ENCODE measurements around the gene ODAPH. TPM values are rescaled to one million over a fixed set of nuclear protein-coding genes. Genes with fewer than 3 reads are reported as not detected.
"Not testable (repeated sequence)": the region's sequence is repeated elsewhere in the genome, so short reads cannot be mapped to it uniquely, and the experiment has no call there.

ODAPH gene
- total RNA-seq, result not detected

GRCh38 chr4:75555294-75556164 lies at the start of gene ODAPH:
ODAPH (plus strand) TSS chr4:75556066; CDS start chr4:75556083, 17 bp downstream.
- no peak for TF ChIP-seq CTCF (IDR thresholded peaks at IDR 0.05)
- Mint-ChIP-seq H3K36me3 (ENCODE audit: low read depth) (no peaks in the 10 kb centered on the region), H3K4me3 (no peak within 1 kb of the TSS), H3K27me3 (peaks cover 6% of the 10 kb centered on the region), H3K4me1 (ENCODE audit: low read depth) (peaks cover 5% of the 10 kb centered on the region), H3K9me3 (no peaks in the 10 kb centered on the region), H3K27ac (no peak within 1 kb of the TSS)
- POLR2A ChIA-PET, result no interaction called here
- CTCF ChIA-PET, result interaction anchor here (0.9 to 1.6 kb wide), 4 partner anchors 8 to 684 kb away, joined by 3 to 6 read pairs (median 4); partner anchors contain the start of gene USO1
- DNase-seq, result peak; percentile 54
- peak; percentile 90 for ATAC-seq
- intact Hi-C loops (cut with micrococcal nuclease), result no loop called here

GRCh38 chr4:75509592-75509991 lies 46.3 kb upstream of the ODAPH start:
- Mint-ChIP-seq H3K4me3 (peak overlapping the region; percentile 4), H3K36me3 (ENCODE audit: low read depth) (peaks cover 23% of the 10 kb centered on the region), H3K4me1 (ENCODE audit: low read depth) (peaks cover 29% of the 10 kb centered on the region)
- CTCF ChIA-PET; H3K27ac Mint-ChIP-seq; POLR2A ChIA-PET; H3K27me3 Mint-ChIP-seq; ATAC-seq; intact Hi-C loops (cut with micrococcal nuclease); DNase-seq; H3K9me3 Mint-ChIP-seq: not testable (repeated sequence)

GRCh38 chr4:75511841-75512240 lies 44.0 kb upstream of the ODAPH start:
- TF ChIP-seq CTCF (IDR thresholded peaks at IDR 0.05), result no peak
- CTCF ChIA-PET, result interaction anchor here (1.0 to 2.6 kb wide), 2 partner anchors 198 to 212 kb away, joined by 3 to 8 read pairs; partner anchors contain the start of gene USO1
- Mint-ChIP-seq H3K9me3 (no peaks in the 10 kb centered on the region), H3K27ac (no peak overlapping the region), H3K4me3 (no peak overlapping the region), H3K4me1 (ENCODE audit: low read depth) (peaks cover 42% of the 10 kb centered on the region), H3K27me3 (no peaks in the 10 kb centered on the region), H3K36me3 (ENCODE audit: low read depth) (peaks cover 26% of the 10 kb centered on the region)
- POLR2A ChIA-PET, result no interaction called here
- DNase-seq (no peak), ATAC-seq (no peak)
- intact Hi-C loops (cut with micrococcal nuclease), result no loop called here

- peak overlapping the region; percentile 94 for H3K27ac Mint-ChIP-seq
- ATAC-seq, result no peak
- TF ChIP-seq CTCF (IDR thresholded peaks at IDR 0.05), result no peak
- H3K4me3 Mint-ChIP-seq, result no peak overlapping the region
- CTCF ChIA-PET, result interaction anchor here (1.0 to 2.6 kb wide), 3 partner anchors 9 to 211 kb away, joined by 3 to 8 read pairs (median 3); partner anchors contain the start of gene USO1
- POLR2A ChIA-PET, result interaction anchor here (0.6 to 1.0 kb wide), 3 partner anchors 12 to 1168 kb away, joined by 3 to 4 read pairs (median 3); no protein-coding TSS in a partner anchor
- peak; percentile 44 for DNase-seq
- no peaks in the 10 kb centered on the region for H3K27me3 Mint-ChIP-seq
- no peaks in the 10 kb centered on the region for H3K9me3 Mint-ChIP-seq
- peaks cover 45% of the 10 kb centered on the region for H3K4me1 Mint-ChIP-seq (ENCODE audit: low read depth)
- H3K36me3 Mint-ChIP-seq (ENCODE audit: low read depth), result peaks cover 28% of the 10 kb centered on the region
- intact Hi-C loops (cut with micrococcal nuclease), result no loop called here
Observed at GRCh38 chr4:75512386-75513211, 43.3 kb upstream of the ODAPH start.

GRCh38 chr4:75513526-75514130 lies 42.2 kb upstream of the ODAPH start:
- Mint-ChIP-seq H3K27me3 (no peaks in the 10 kb centered on the region), H3K4me3 (no peak overlapping the region), H3K36me3 (ENCODE audit: low read depth) (peaks cover 32% of the 10 kb centered on the region), H3K27ac (peak overlapping the region; percentile 94), H3K4me1 (ENCODE audit: low read depth) (peaks cover 47% of the 10 kb centered on the region), H3K9me3 (no peaks in the 10 kb centered on the region)
- ChIA-PET POLR2A (interaction anchor here (1.5 kb wide), 1 partner anchor 30 kb away, joined by 3 read pairs; no protein-coding TSS in a partner anchor), CTCF (interaction anchor here (1.0 to 3.0 kb wide), 4 partner anchors 8 to 210 kb away, joined by 3 to 12 read pairs (median 7); partner anchors contain the start of gene USO1)
- intact Hi-C loops (cut with micrococcal nuclease), result loop anchor here (1.0 kb wide), 1 partner anchor 160 kb away; the partner anchor contains the start of gene G3BP2
- TF ChIP-seq CTCF (IDR thresholded peaks at IDR 0.05), result no peak
- ATAC-seq (no peak), DNase-seq (no peak)
